ENCODE data around the gene RTL5.

RTL5 gene

GRCh38 chrX:72081605-72082320 is 50.0 kb downstream of the RTL5 start:
- no peak for DNase-seq (ENCODE audit: low spot score)
- ChIA-PET POLR2A (ENCODE audit: low non-redundant PET) (no interaction called here), CTCF (interaction anchor here (0.8 kb wide), 1 partner anchor 96 kb away, joined by 4 read pairs; no protein-coding TSS in a partner anchor)
- H3K27ac ChIP-seq = no peak overlapping the region
- no peak for TF ChIP-seq CTCF (conservative IDR thresholded peaks at IDR 0.05; ENCODE audit: low read depth)

- H3K27ac ChIP-seq = no peak overlapping the region
- CTCF ChIA-PET = interaction anchor here (0.6 kb wide), 1 partner anchor 76 kb away, joined by 5 read pairs; no protein-coding TSS in a partner anchor
- no peak for DNase-seq (ENCODE audit: low spot score)
- TF ChIP-seq CTCF (conservative IDR thresholded peaks at IDR 0.05; ENCODE audit: low read depth) = no peak
- POLR2A ChIA-PET (ENCODE audit: low non-redundant PET) = no interaction called here
These were observed 50.9 kb downstream of the RTL5 start for GRCh38 chrX:72080800-72081199.

GRCh38 chrX:72080150-72080549 is 51.6 kb downstream of the RTL5 start:
- TF ChIP-seq CTCF (conservative IDR thresholded peaks at IDR 0.05; ENCODE audit: low read depth) = no peak
- no peak overlapping the region for H3K27ac ChIP-seq
- POLR2A ChIA-PET (ENCODE audit: low non-redundant PET) = no interaction called here
- CTCF ChIA-PET = no interaction called here
- DNase-seq (ENCODE audit: low spot score) = no peak

- CTCF ChIA-PET = no interaction called here
- POLR2A ChIA-PET (ENCODE audit: low non-redundant PET) = no interaction called here
- H3K27ac ChIP-seq = no peak overlapping the region
- DNase-seq (ENCODE audit: low spot score) = no peak
- TF ChIP-seq CTCF (conservative IDR thresholded peaks at IDR 0.05; ENCODE audit: low read depth) = no peak
These were observed 52.1 kb downstream of the RTL5 start for GRCh38 chrX:72079607-72080006.

- ChIA-PET CTCF (no interaction called here), POLR2A (ENCODE audit: low non-redundant PET) (no interaction called here)
- no peak for TF ChIP-seq CTCF (conservative IDR thresholded peaks at IDR 0.05; ENCODE audit: low read depth)
- DNase-seq (ENCODE audit: low spot score) = no peak
- H3K27ac ChIP-seq = no peak overlapping the region
These were observed 53.3 kb downstream of the RTL5 start for GRCh38 chrX:72078411-72078810.
